Coronary artery (tissue), 2 donors: Measurements from ENCODE around the gene ARGLU1.
A peak's percentile ranks its signal among the peaks of the same experiment; 100 is the strongest.

ENCODE experiments used
- DNase-seq: peaks from one replicate; pipeline ENCODE4 v3.0.0-alpha.2; 2017; ENCODE audit warnings: low spot score
- H3K27ac ChIP-seq, 2 donors: fragments of 200-600 bp; sonication (generic); one replicate each; pipeline ENCODE4 v1.5.1; 2016 to 2019
- H3K4me3 ChIP-seq: fragments of 200-600 bp; sonication (generic); 2 replicates; pipeline ENCODE4 v1.5.1; 2016; ENCODE audit warnings: mild to moderate bottlenecking, moderate library complexity
- CTCF ChIP-seq: fragments of 200-600 bp; sonication (generic); IDR thresholded peaks from one replicate; pipeline ENCODE4 v1.5.1; 2019; ENCODE audit warnings: antibody characterized with exemption

Gene ARGLU1

GRCh38 chr13:106562301-106562700 lies 5.6 kb downstream of the ARGLU1 start:
- TF ChIP-seq CTCF = no peak
- Histone ChIP-seq H3K4me3 (no peak overlapping the region), H3K27ac (peak overlapping the region in 1 of 2 donors; percentile 49)
- DNase-seq = no peak

- no peak for TF ChIP-seq CTCF
- peak overlapping the region; percentile 39 for H3K4me3 ChIP-seq
- DNase-seq = no peak
- H3K27ac ChIP-seq = peak overlapping the region; percentile 39 to 49
Observed at GRCh38 chr13:106561551-106562170, 6.3 kb downstream of the ARGLU1 start.

GRCh38 chr13:106560821-106561220 lies 7.1 kb downstream of the ARGLU1 start:
- no peak for DNase-seq
- no peak for TF ChIP-seq CTCF
- no peak overlapping the region for H3K27ac ChIP-seq
- H3K4me3 ChIP-seq = no peak overlapping the region

GRCh38 chr13:106558527-106558926 lies 9.4 kb downstream of the ARGLU1 start:
- H3K27ac ChIP-seq = peak overlapping the region in 1 of 2 donors; percentile 42
- H3K4me3 ChIP-seq = no peak overlapping the region
- no peak for TF ChIP-seq CTCF
- DNase-seq = no peak

- Histone ChIP-seq H3K4me3 (no peak overlapping the region), H3K27ac (no peak overlapping the region)
- TF ChIP-seq CTCF = no peak
- no peak for DNase-seq
Observed at GRCh38 chr13:106555631-106556328, 12.2 kb downstream of the ARGLU1 start.

GRCh38 chr13:106551751-106552150 lies 16.2 kb downstream of the ARGLU1 start:
- DNase-seq = no peak
- peak overlapping the region in 1 of 2 donors; percentile 25 for H3K27ac ChIP-seq
- no peak overlapping the region for H3K4me3 ChIP-seq
- no peak for TF ChIP-seq CTCF

- no peak for DNase-seq
- Histone ChIP-seq H3K27ac (peak overlapping the region in 1 of 2 donors; percentile 25), H3K4me3 (no peak overlapping the region)
- no peak for TF ChIP-seq CTCF
Observed at GRCh38 chr13:106551350-106551749, 16.6 kb downstream of the ARGLU1 start.
